HG03575 (cell line): ENCODE data around the gene PLCL1.
"Not testable (repeated sequence)": the region's sequence is repeated elsewhere in the genome, so short reads cannot be mapped to it uniquely, and the experiment has no call there.

Experiments
- ATAC-seq: cut with Tn5 transposase; IDR thresholded peaks from one replicate; pipeline ENCODE4 v1.9.1; 2021; ENCODE audit not compliant: unreplicated experiment, insufficient number of reproducible peaks, low FRiP score; ENCODE audit errors: extremely low read depth

Gene PLCL1

DNA sequence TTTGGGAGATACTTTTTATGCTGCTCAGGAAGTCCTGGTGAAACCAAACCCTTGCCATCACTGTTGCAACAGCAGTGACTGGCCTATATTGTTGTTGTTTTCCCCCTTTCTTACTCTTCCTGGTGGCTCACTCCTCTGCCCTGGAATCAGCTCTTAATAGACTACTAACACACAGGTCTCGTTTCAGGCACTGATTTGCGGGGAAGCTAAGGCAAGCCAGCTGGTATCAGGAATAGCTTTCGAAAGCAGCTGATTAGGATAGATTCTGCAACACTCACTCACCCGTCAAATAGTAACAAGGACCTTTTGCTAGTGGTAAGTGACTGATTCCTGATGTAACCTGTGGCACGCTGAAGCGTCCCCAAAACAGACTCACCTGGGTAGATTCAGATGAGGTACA, 360.4 kb downstream of the PLCL1 start:
- ATAC-seq: no peak

DNA sequence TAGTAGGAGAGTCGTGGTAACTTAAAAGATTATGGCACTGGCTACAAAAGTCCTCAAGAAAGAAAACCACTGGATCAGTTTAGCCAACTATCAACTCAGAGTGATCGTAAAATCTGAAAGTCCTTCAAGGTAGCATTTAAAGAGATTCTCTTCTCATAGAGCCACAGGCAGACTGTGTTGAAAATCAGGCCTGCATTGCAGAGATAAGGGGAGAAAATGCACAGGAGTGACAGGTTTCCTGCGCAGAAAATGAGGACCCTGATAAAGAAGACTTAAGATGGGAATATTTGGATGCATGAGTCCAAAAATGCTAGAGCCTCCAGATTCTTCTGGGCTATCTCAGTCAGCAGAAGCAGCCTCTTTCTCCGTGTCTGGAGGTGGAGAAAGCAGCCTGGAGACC, 360.9 kb downstream of the PLCL1 start:
- ATAC-seq: no peak

DNA sequence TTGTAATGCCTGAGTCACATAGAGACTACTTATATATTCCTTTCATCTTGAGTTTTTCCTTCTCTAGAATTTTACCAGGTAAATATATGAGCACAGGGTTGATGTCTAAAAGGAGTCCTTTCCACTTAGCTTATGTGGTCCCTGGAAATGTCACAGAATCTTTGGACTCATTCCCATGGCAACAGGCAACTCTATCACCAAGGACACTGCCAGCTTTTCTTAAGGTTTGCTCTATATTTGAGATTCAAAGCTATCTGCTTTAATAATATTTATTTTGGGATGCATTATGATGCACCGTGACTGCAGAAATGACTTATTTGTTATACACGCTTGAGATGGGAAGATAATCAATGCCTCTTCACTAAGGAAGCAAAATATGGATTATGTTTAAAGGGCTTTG, 363.0 kb downstream of the PLCL1 start:
- no peak for ATAC-seq

- ATAC-seq: no peak
These were observed 364.3 kb downstream of the PLCL1 start for GRCh38 chr2:198168651-198169050.

GRCh38 chr2:198173242-198173641, 368.8 kb downstream of the PLCL1 start:
- no peak for ATAC-seq

- ATAC-seq: no peak
These were observed 369.5 kb downstream of the PLCL1 start for GRCh38 chr2:198173864-198174263.

- no peak for ATAC-seq
These were observed 370.9 kb downstream of the PLCL1 start for GRCh38 chr2:198175271-198175670.

GRCh38 chr2:198177040-198177439, 372.6 kb downstream of the PLCL1 start:
- ATAC-seq: no peak

GRCh38 chr2:198178766-198179165, 374.4 kb downstream of the PLCL1 start:
- ATAC-seq: no peak

DNA sequence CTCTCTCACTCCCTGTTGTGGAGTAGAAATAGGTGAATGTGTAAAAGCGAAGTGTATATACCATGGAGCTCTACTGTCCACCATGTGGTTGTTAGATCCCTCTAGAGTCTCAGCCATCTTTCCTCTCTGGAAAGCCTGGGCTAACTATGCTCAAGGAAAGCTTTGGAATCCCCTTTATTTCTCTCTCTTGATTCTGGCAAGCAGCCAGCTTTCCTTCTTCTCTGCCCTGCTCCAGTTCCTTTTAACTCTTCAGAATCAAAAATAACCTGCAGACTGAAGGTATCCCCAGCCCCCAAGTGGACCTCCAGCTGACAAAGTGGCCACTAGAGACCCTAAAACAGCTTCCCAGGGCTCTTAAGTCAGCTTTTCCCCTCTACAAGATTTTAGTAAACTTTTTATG, 381.9 kb downstream of the PLCL1 start:
- no peak for ATAC-seq

DNA sequence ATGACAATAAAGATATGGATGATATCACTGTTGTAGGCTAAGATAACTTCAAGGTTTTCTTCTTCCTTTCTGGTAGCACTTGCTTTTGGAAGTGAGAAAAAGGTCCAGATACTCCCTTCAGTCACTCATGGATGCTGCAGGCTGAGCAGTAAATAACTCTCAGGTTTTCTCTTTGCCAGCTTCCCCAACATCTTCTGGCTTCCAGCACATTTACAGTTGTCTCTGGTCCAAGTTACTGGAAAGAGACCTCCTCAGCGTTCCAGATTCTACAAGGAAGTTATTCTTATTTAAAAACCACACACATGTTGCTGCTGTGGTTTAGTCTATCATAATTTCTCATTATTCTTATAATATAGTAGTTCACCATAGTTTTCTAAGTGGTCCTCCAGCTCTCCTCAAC, 383.4 kb downstream of the PLCL1 start:
- ATAC-seq: no peak

- no peak for ATAC-seq
These were observed 384.6 kb downstream of the PLCL1 start for GRCh38 chr2:198188982-198189381.

DNA sequence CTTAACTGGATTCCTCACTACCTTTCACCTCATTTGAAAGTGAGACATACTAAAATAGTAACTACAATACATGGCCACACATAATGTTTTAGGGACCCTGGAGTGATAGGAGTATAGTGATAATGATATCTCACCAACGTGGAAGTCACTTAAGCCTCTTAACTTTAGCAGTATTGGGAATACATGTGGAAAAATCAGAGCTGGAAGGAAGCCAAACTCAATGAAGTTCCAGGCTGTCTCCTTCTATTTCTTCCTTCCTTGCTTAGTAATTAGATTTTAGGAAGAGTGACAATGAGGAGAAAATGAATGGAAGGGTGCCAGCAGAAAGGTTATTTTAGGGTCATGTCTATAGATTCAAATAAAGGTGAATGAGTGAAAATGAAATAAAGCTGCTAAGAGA, 387.3 kb downstream of the PLCL1 start:
- no peak for ATAC-seq

DNA sequence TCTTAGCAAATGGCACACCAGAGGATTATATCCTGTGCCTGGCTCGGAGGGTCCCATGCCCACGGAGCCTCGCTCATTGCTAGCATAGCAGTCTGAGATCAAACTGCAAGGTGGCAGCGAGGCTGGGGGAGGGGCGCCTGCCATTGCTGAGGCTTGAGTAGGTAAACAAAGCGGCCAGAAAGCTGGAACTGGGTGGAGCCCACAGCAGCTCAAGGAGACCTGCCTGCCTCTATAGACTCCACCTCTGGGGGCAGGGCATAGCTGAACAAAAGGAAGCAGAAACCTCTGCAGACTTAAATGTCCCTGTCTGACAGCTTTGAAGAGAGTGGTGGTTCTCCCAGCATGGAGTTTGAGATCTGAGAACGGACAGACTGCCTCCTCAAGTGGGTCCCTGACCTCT, 392.2 kb downstream of the PLCL1 start:
- not testable (repeated sequence) for ATAC-seq
